ENCODE data around the gene BAAT.
"Not testable (repeated sequence)": the region's sequence is repeated elsewhere in the genome, so short reads cannot be mapped to it uniquely, and the experiment has no call there.

The BAAT gene

DNA sequence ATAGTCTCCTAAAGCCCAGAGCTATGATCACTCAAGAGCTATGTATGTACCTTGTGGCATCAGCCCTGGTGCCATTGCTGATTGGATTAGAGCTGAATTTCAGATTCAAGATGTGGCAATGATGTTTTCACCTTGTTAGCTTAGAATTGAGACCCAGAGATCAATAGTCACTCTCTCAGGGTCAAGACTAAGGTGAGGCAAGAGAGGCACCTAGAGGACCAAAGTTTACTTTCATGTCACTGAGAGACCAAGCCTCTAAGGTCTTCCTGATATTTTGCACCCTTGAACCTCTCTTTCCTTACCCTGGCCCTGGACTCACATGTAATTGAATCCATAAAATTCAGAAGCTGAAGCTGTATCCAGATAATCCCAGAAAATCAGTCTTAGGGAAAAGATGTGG, 42.8 kb downstream of the BAAT start:
- no peak for TF ChIP-seq CTCF (IDR thresholded peaks at IDR 0.05; ENCODE audit: low read depth, low read length, missing control alignments)
- no peak overlapping the region for H3K4me3 ChIP-seq (ENCODE audit: low read depth, low read length)
- DNase-seq (ENCODE audit: low read depth), result no peak

DNA sequence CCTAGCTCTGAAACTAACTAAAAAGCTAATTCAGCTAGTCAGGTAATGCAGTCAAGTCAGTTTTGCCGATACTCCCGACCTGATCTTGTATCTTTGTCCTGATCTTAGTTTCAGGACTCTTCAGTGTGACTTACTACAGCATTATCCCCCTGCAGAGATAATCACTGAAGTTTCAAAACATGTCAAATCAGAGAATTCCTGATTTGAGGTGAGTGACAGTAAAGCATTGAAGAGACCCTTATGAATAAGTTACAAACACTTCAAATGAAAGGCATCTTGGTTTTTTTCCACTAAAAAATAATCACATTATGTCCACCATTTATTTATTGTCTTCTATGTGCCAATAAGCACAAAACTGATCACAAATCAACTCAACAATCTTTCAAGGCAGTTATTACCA, 47.6 kb downstream of the BAAT start:
- no peak for DNase-seq (ENCODE audit: low read depth)
- TF ChIP-seq CTCF (IDR thresholded peaks at IDR 0.05; ENCODE audit: low read depth, low read length, missing control alignments), result no peak
- no peak overlapping the region for H3K4me3 ChIP-seq (ENCODE audit: low read depth, low read length)

DNA sequence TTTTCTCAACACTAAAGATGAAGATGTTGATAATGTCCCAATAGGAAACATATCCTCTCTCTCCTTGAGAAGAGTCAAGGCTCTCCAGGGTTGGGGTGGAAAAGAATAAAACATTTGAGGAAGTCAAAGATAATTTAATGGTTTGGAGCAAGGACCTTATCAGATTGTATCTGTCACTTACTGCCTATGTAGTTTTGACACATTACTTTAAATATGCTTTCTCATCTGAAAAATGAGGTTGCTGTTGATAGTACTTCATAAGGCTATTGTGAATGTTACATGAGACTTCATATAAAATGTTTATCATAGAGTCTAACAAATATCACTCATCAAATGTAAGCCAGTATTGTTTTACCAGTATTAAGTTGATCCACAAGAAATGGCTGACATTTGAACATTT, 48.7 kb downstream of the BAAT start:
- no peak for TF ChIP-seq CTCF (IDR thresholded peaks at IDR 0.05; ENCODE audit: low read depth, low read length, missing control alignments)
- DNase-seq (ENCODE audit: low read depth), result no peak
- H3K4me3 ChIP-seq (ENCODE audit: low read depth, low read length), result no peak overlapping the region

- H3K4me3 ChIP-seq (ENCODE audit: low read depth, low read length), result no peak overlapping the region
- DNase-seq (ENCODE audit: low read depth), result no peak
- TF ChIP-seq CTCF (IDR thresholded peaks at IDR 0.05; ENCODE audit: low read depth, low read length, missing control alignments), result no peak
Measured at GRCh38 chr9:101333926-101334702, 50.7 kb downstream of the BAAT start.

DNA sequence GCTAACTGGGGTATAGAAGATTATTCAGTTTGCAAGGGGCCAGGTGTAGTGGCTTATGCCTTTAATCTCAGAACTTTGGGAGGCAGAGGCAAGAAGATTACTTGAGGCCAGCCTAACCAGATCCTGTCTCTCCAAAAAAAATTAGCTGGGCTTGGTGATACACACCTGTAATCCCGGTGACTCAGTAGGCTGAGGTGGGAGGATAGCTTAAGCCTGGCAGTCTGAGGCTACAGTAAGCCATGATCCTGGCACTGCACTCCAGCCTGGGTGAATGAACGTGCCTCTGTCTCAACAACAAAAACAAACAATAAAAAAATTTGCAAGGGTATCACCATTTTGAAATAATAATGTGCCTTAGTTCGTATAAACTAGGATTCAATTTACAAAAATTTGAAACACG, 51.3 kb downstream of the BAAT start:
- no peak overlapping the region for H3K4me3 ChIP-seq (ENCODE audit: low read depth, low read length)
- no peak for DNase-seq (ENCODE audit: low read depth)
- TF ChIP-seq CTCF (IDR thresholded peaks at IDR 0.05; ENCODE audit: low read depth, low read length, missing control alignments), result no peak

GRCh38 chr9:101332362-101332761, 52.4 kb downstream of the BAAT start:
- no peak overlapping the region for H3K4me3 ChIP-seq (ENCODE audit: low read depth, low read length)
- TF ChIP-seq CTCF (IDR thresholded peaks at IDR 0.05; ENCODE audit: low read depth, low read length, missing control alignments), result no peak
- DNase-seq (ENCODE audit: low read depth), result no peak

- not testable (repeated sequence) for DNase-seq (ENCODE audit: low read depth); H3K4me3 ChIP-seq (ENCODE audit: low read depth, low read length)
Measured at GRCh38 chr9:101327422-101327909, 57.3 kb downstream of the BAAT start.

Data from GM12864 (cell line).